Measurements from ENCODE around the gene TMEM256.

DNA sequence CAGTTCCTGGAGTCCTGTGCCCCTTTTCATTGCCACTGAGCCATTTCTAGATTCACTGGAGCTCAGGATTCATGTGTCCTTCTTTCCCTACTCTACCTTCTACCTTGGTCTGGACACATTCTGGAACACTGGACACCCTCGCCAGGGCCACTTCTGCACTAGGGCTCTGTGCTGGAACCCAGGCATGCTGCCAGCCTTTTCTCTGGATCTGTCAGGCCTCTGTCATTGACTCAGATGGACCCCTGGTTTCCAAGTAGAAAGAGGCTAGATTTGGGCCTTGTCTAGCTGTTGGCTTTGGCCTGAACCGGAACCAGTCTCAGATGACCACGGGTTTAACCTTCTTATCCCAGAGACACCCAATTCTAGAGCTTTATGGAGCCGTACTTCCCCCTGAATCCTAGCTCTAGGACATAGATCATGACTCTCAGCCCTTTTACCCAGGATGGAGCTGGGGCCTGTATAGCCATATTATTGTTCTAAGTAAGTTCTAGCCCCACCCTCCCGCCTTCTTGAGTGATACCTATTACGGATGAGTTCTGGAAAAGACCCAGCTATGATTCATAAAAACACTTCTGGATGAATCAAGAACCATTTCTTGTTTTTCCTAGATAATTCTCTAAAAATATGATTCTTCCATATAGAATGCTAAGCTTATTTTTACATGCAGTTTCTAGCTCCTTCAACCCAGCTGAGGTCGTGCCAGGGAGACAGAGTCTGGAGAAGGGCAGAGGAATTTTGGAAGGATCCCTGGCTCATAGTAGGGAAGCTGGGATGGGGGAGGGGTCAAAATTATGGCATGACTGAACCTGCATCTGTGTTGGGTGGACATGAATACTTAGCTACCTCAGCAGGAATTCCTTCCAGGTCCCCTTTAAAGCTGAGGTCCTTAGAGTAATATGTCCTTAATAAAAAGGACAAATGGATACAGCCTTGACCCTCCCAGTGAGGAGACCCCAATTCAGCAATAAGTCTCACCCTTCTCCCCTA lies 39.9 kb upstream of the TMEM256 start:
- TF ChIP-seq CTCF (IDR thresholded peaks at IDR 0.05) (no peak), ZFX (IDR thresholded peaks at IDR 0.05; ENCODE audit: borderline replicate concordance) (no peak)

Data from 22Rv1 (cell line).